ENCODE measurements around the gene ENDOU.

DNA sequence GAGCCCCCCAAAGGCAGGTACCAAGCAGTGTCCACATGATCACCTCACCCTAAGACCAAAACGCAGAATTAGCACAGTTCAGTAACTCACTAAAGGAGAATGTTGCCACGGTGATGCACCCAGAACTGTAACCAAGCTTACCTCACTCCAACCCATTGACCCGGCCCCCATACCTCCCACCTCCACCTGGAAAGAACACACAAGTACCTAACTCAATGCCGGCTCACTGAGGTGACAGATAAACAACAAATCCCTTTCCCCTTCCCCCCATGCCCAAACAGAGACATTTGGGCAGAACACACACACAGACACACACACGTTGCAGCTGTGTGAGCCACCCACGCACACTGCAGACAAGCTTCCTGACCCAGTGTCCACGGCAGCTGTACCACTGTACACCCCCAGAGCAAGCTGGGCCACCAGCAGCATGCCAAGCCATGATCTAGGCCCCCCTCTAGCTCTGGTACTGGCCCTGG lies 32.1 kb upstream of the ENDOU start:
- TF ChIP-seq POLR2A (IDR thresholded peaks at IDR 0.05; ENCODE audit: low read depth, low read length), result no peak
- no peak for TF ChIP-seq POLR2AphosphoS5 (IDR thresholded peaks at IDR 0.05; ENCODE audit: low read depth, low read length)
- TF ChIP-seq TAF1 (IDR thresholded peaks at IDR 0.05; ENCODE audit: low read depth, low read length), result no peak
- no peak for TF ChIP-seq SPI1 (IDR thresholded peaks at IDR 0.05; ENCODE audit: low read depth, low read length)

Measured in GM12891 (cell line).